OCI-LY3 (cell line): ENCODE results near the gene RAB3GAP2.

Source experiments
- H2AFZ ChIP-seq: fragments of 200-600, 300-600 bp; shearing (Covaris generic); 2 replicates; pipeline ENCODE4 v1.6.0; 2014; ENCODE audit warnings: antibody characterized with exemption, low read depth, low read length
- H3K27ac ChIP-seq: fragments of 200-600, 300-600 bp; sonication (generic); 2 replicates; pipeline ENCODE4 v1.5.1; 2014; ENCODE audit warnings: mild to moderate bottlenecking, low read length, moderate library complexity, mixed read lengths
- H3K27me3 ChIP-seq: fragments of 200-600, 300-600 bp; sonication (generic); 2 replicates; pipeline ENCODE4 v1.6.1; 2014; ENCODE audit warnings: low read depth, low read length, mixed read lengths
- H3K36me3 ChIP-seq: fragments of 200-600, 300-600 bp; sonication (generic); replicated peaks from 2 replicates; pipeline ENCODE3; 2014; ENCODE audit warnings: low read depth, low read length, mixed read lengths
- H3K4me1 ChIP-seq: fragments of 300-600, 200-600 bp; sonication (generic); 2 replicates; pipeline ENCODE4 v1.6.1; 2014; ENCODE audit warnings: low read length, mixed read lengths
- H3K4me2 ChIP-seq: fragments of 200-600, 300-600 bp; sonication (generic); 2 replicates; pipeline ENCODE4 v1.6.1; 2014; ENCODE audit warnings: low read length, mixed read lengths
- H3K4me3 ChIP-seq: fragments of 300-600, 200-600 bp; sonication (generic); 2 replicates; pipeline ENCODE4 v1.5.1; 2014; ENCODE audit warnings: antibody characterized with exemption, mild to moderate bottlenecking, low read length, moderate library complexity
- H3K79me2 ChIP-seq: fragments of 300-600, 200-600 bp; shearing (Covaris generic); 2 replicates; pipeline ENCODE4 v1.6.1; 2014; ENCODE audit warnings: mild to moderate bottlenecking, low read length, mixed read lengths
- H3K9ac ChIP-seq: fragments of 300-600, 200-600 bp; shearing (Covaris generic); 2 replicates; pipeline ENCODE4 v1.6.0; 2014; ENCODE audit warnings: mild to moderate bottlenecking, low read length, moderate library complexity
- H3K9me3 ChIP-seq: fragments of 200-600, 300-600 bp; shearing (Covaris generic); 2 replicates; pipeline ENCODE4 v1.6.1; 2014; ENCODE audit warnings: low read length, mixed read lengths; ENCODE audit not compliant: insufficient read depth
- H4K20me1 ChIP-seq: fragments of 200-600, 300-600 bp; sonication (generic); 2 replicates; pipeline ENCODE4 v1.6.1; 2016; ENCODE audit warnings: low read length, mixed read lengths; ENCODE audit not compliant: insufficient read depth
- CTCF ChIP-seq: fragments of 200-600, 300-600 bp; sonication (generic); IDR thresholded peaks from 2 replicates; pipeline ENCODE4 v1.5.1; 2014; ENCODE audit warnings: antibody characterized with exemption, low read length, low read depth
- EZH2phosphoT487 ChIP-seq: fragments of 200-600 bp; shearing (Covaris generic); IDR thresholded peaks from 2 replicates; pipeline ENCODE4 v1.6.1; 2018; ENCODE audit warnings: antibody characterized with exemption, mixed run types, low read depth

RAB3GAP2 gene

GRCh38 chr1:220294846-220295301 is 22.6 kb upstream of the RAB3GAP2 start:
- Histone ChIP-seq H3K9me3 (no peaks in the 10 kb centered on the region), H3K4me2 (no peak overlapping the region), H3K36me3 (no peaks in the 10 kb centered on the region), H3K4me3 (no peak overlapping the region), H3K27ac (no peak overlapping the region), H2AFZ (no peak overlapping the region), H3K9ac (no peak overlapping the region), H3K4me1 (no peaks in the 10 kb centered on the region), H3K79me2 (no peaks in the 10 kb centered on the region), H4K20me1 (no peaks in the 10 kb centered on the region), H3K27me3 (no peaks in the 10 kb centered on the region)
- TF ChIP-seq CTCF (no peak), EZH2phosphoT487 (no peak)

DNA sequence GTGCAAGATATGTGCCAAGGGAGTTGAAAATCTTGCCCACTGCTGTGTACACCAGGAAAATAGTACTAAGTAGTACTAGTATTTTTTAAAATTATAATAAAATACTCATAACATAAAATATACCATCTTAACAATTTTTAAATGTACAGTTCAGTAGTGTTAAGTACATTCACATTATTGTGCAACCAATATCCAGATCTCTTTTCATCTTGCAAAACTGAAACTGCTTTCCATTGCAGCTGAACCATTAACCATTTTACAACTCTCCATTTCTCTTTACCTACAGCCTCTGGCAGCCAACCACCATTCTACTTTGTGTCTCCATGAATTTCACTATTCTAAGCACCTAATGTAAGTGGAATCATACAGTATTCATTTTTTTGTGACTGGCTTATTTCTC is 19.3 kb upstream of the RAB3GAP2 start:
- Histone ChIP-seq H4K20me1 (no peaks in the 10 kb centered on the region), H3K4me3 (no peak overlapping the region), H3K9me3 (no peaks in the 10 kb centered on the region)

DNA sequence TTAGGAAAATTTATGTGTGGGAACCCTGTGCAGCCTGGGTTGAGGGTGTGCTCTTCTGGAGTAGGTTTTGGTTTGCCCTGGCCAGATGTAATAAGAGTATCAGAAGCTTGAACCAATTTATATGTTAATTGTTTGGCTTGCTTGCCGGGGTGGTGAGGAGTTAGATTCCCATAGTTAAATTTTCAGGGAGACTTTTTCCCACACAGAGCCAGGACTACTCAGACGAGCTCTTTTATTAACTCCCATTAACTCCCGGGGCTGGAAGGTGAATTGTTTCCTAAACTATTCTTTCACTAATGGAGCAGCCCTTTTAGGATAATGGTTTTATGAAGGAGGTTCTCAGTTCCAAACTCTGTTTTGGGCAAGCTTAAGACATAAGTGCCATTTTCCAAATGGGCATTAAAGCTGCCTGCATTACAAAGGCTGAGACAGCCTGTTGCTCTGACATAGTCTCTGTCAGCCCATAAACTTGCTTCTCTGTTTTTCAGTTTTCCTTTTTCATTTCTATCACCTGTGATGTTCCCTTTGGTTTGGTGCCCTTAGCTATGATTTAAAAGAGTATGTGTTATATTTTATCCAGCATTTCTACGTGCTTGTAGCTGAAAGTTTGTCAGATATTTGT is 18.0 kb upstream of the RAB3GAP2 start:
- Histone ChIP-seq H3K27ac (no peak overlapping the region), H4K20me1 (no peaks in the 10 kb centered on the region), H3K36me3 (no peaks in the 10 kb centered on the region), H3K27me3 (no peaks in the 10 kb centered on the region), H3K79me2 (no peaks in the 10 kb centered on the region), H3K4me1 (no peaks in the 10 kb centered on the region), H3K4me2 (no peak overlapping the region), H3K4me3 (no peak overlapping the region), H3K9me3 (no peaks in the 10 kb centered on the region), H2AFZ (peak overlapping the region; percentile 69), H3K9ac (no peak overlapping the region)
- TF ChIP-seq EZH2phosphoT487 = no peak
- no peak for TF ChIP-seq CTCF

More for the DNA sequence above, 19.3 kb upstream of the RAB3GAP2 start:
- Histone ChIP-seq H3K36me3 (no peaks in the 10 kb centered on the region), H3K4me2 (no peak overlapping the region), H3K4me1 (no peaks in the 10 kb centered on the region), H2AFZ (no peak overlapping the region), H3K9ac (no peak overlapping the region), H3K27me3 (no peaks in the 10 kb centered on the region), H3K27ac (no peak overlapping the region), H3K79me2 (no peaks in the 10 kb centered on the region)
- TF ChIP-seq EZH2phosphoT487 (no peak), CTCF (no peak)

DNA sequence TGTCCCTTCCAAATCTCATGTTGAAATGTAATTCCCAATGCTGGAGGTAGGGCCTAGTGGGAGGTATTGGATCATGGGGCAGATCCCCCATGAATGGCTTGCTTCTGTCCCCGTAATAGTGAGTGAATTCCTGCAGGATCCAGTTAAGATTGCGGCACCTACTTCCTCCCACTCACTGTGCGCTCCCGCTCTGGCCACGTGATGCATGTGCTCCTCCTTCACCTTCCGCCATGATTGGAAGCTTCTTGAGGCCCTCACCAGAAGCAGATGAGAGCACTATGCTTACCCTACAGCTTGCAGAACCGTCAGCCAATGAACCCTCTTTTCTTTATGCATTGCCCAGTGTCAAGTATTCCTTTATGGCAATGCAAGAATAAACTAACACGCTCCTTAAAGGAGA is 14.9 kb upstream of the RAB3GAP2 start:
- H4K20me1 ChIP-seq = no peaks in the 10 kb centered on the region
- no peak overlapping the region for H3K4me3 ChIP-seq
- no peak for TF ChIP-seq EZH2phosphoT487
- no peak for TF ChIP-seq CTCF
- no peaks in the 10 kb centered on the region for H3K36me3 ChIP-seq
- H3K9ac ChIP-seq = no peak overlapping the region
- no peaks in the 10 kb centered on the region for H3K27me3 ChIP-seq
- no peak overlapping the region for H2AFZ ChIP-seq
- H3K9me3 ChIP-seq = no peaks in the 10 kb centered on the region
- no peak overlapping the region for H3K4me2 ChIP-seq
- no peaks in the 10 kb centered on the region; the same call in 1 of the 2 replicates for H3K4me1 ChIP-seq
- H3K27ac ChIP-seq = no peak overlapping the region
- no peaks in the 10 kb centered on the region for H3K79me2 ChIP-seq
